B cell (primary cell): ENCODE results near the gene ZMAT3.

Source experiments
- EZH2 ChIP-seq: IDR thresholded peaks from 2 replicates; pipeline ENCODE4 v1.6.1; 2012; ENCODE audit warnings: borderline replicate concordance, low read depth, mild to moderate bottlenecking, moderate library complexity, low read length; ENCODE audit not compliant: insufficient read depth, poor library complexity, severe bottlenecking
- TF ChIP-seq, protein P1 (sequence below): fragments of 200-600 bp; IDR thresholded peaks from one replicate; pipeline ENCODE4 v1.8.0; 2022; ENCODE audit warnings: antibody characterized with exemption, mild to moderate bottlenecking

DNA sequence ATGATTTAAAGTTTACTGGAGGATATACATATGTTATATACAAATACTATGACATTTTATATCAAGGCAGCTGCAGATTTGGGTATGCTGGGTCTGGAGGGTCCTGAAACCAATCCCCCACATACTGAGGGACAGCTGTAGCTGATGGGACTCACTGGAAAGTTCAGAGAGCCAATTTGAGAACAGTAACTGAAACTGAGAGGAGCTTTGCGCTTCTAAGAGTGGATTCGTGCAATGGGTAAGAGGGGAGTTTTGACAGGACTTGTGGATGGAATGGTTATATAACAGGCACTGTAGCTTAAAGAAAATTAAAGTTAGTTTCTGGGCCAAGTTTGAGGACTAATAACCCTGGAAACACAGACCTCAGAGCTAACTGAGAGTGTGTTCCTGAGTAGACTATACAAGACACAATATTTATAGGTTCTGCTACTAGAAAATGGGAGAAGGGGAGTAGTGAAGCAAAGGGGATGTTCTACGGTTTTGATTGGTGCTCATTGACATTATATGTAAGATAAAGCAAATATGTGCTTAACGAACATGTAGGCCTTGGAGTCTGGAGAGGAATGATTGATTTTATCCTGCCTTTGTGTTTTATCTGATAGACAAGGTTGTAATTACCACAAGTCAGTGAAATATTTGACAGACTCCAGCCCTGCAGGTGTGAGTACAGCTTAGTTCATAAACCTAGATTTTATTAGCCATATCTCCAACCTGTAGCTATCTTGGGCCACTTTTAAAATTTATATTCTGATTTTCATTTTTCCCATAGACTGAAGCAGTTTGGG, 4.8 kb upstream of the ZMAT3 start:
- TF ChIP-seq, protein P1, sequence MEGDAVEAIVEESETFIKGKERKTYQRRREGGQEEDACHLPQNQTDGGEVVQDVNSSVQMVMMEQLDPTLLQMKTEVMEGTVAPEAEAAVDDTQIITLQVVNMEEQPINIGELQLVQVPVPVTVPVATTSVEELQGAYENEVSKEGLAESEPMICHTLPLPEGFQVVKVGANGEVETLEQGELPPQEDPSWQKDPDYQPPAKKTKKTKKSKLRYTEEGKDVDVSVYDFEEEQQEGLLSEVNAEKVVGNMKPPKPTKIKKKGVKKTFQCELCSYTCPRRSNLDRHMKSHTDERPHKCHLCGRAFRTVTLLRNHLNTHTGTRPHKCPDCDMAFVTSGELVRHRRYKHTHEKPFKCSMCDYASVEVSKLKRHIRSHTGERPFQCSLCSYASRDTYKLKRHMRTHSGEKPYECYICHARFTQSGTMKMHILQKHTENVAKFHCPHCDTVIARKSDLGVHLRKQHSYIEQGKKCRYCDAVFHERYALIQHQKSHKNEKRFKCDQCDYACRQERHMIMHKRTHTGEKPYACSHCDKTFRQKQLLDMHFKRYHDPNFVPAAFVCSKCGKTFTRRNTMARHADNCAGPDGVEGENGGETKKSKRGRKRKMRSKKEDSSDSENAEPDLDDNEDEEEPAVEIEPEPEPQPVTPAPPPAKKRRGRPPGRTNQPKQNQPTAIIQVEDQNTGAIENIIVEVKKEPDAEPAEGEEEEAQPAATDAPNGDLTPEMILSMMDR = no peak
- TF ChIP-seq EZH2 = no peak
